ENCODE measurements around the gene CEMP1.
"Not testable (repeated sequence)": the region's sequence is repeated elsewhere in the genome, so short reads cannot be mapped to it uniquely, and the experiment has no call there.

CEMP1 gene, protein sequence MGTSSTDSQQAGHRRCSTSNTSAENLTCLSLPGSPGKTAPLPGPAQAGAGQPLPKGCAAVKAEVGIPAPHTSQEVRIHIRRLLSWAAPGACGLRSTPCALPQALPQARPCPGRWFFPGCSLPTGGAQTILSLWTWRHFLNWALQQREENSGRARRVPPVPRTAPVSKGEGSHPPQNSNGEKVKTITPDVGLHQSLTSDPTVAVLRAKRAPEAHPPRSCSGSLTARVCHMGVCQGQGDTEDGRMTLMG

DNA sequence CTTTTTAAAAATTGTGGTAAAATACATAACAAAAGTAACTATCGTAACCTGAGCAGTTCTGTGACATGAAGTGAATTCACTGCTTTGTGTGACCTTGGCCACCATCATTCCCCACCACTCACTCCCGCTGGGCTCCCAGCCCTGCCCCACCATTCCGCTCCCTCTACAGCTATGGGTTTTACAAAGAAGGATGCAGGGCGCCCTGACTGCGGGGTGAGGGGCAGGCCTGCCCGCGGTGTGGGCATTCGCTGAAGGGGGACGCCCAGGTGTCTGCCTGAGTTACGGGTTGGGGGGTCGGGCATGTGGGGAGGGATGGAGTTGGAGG, at the start of gene CEMP1:
Gene CEMP1 (minus strand): TSS at position 38 of the 325 bp plus-strand sequence. CDS start 335 bp downstream, outside the sequence.
- no peak for DNase-seq

DNA sequence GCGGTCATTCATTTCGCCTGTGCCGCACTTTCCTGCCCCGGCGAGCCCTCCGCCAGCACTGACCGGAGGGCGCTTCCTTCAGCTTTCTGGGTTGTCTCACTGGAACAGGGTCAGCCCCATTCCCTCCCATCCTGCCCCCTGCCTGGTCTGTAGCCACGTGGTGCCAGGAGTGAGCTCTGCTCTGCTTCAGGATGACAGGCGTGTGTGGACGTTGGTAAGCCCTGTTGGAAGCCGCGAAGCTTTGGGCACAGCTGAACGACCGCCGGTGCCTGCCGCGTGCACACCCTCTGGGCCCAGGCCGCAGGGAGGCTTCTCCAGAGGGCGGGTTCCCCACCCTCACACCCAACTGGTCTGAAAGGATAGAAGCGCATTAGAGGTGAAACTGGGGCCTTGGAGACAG, 49.6 kb upstream of the CEMP1 start:
- not testable (repeated sequence) for DNase-seq

DNA sequence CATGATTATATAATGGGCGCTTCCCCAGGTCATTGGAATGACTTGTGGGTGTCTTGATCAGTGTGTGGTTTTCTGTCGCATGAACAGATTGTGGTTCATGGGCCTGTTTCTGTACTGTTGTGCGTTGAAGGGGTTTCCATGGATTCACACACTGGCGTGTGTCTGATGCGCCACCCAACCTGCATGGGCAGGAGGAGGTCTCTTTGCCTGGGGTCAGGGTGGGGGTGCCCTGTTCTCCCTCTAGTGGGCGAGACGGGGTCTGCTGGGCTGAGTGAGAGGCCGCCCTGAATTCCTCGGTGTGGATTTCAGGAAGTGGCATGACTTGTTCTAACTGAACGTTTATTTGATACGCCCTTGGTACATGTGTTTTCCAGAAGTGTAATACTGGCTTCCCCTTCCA, 48.9 kb upstream of the CEMP1 start:
- not testable (repeated sequence) for DNase-seq

DNA sequence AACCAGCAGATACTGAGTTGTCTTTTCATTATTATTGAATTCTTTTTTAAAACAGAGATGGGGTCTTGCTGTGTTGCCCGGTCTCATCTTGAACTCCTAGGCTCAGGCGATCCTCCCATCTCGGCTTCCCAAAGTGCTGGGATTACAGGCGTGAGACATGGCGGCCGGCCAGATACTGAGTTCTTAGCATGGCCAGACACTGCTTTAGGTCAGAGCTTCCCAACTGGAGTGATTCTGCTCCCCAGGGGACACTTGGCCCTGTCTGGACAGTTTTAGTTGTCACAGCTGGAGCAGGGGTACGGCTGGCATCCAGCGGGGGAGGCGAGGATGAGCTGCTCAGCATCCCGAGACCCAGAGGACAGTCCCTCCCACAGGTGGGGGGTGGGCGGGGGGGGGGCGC, 47.7 kb upstream of the CEMP1 start:
- DNase-seq = not testable (repeated sequence)

DNA sequence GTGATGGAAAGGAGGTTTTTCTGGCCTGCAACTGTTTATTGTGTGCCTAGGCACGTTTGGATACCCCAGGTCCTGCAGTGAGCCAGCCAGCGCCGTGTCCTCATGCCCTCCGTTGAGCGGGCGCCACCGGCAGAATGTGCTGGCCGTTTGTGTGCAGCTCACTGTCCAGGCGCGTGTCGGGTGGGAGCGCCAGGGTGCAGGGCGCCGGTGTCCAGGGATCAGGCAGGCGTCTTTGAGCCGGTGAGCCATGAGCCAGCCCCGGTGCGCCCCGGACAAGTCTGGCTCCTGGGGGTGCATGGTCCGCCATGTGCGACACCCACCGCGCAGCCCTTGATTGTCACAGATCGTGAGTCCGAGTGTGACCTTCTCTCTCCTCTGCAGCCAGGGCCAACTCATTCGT, 45.8 kb upstream of the CEMP1 start:
- DNase-seq = not testable (repeated sequence)

DNA sequence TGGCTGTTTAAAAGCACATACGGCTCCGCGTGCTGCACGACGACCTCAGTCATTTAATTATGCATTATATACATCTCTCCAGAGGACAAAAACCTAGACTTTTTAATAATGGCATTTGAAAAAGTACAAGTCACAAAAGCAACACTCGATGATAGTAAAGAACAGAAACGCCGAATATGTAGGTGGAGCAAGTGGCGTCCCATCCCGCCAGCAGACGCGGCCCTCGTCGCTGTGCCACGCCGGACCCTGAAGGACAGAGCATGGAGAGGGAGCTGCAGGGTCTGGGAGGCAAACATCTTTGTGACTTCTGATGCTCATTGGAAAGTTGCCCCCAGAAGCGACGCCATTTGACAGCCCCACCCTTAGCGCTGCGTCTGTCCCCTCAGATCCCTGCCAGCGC, 44.6 kb upstream of the CEMP1 start:
- not testable (repeated sequence) for DNase-seq

DNA sequence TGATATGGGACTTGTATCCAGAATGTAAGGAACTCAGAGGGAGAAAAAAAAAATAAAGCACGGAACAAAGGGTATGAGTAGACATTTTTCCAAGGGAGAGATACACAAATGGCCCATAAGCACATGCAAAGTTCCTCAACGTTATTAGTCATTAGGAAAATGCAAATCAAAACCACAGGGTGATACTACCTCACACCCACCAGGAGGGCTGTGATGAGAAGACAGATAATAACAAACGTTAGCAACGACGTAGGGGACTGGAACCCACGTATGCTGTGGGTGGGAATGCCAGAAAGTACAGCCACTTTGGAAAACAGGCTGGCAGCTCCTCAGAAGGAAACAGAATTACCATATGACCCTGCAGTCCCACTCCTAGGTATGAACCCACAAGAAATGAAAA, 41.5 kb upstream of the CEMP1 start:
- not testable (repeated sequence) for DNase-seq

DNA sequence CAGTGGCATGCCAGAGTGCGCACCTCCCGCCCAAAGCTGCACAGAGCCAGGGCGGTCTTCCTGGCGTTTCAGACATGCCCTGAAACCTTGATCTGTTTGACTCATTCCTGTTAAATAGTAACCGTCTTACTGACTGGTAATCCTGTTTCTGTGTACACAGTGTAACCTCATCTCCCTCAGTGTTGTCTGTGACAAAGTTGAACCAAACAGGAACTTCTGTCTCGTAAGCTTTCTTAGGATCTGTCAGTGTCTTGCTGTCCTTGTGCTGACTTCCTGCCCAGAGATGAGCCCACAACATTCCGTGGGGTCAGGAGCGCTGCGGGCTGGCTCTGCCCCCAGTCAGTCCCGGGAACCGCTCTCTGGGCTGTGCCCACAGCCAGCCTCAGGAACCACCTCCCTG, 37.4 kb upstream of the CEMP1 start:
- DNase-seq = not testable (repeated sequence)

DNA sequence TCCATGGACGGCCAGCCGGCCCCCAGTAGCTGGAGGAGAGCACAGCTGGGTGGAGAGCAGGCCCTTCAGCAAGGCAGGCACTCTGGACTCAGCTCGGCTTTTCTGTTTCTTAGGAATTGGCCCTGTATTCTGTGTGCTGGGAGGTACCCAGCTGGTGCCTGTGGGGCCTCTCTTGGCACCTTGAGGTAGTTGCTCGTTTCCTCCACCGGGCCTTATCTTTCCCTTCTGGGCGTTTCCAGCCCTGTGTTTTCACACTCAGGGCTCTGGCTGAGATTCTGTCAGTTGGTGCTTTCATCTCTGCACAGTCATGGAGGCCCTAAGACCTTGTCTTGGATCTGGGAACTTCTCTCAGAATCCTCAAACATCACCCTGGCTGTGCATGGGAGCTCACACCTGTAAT, 36.3 kb upstream of the CEMP1 start:
- DNase-seq = not testable (repeated sequence)

DNA sequence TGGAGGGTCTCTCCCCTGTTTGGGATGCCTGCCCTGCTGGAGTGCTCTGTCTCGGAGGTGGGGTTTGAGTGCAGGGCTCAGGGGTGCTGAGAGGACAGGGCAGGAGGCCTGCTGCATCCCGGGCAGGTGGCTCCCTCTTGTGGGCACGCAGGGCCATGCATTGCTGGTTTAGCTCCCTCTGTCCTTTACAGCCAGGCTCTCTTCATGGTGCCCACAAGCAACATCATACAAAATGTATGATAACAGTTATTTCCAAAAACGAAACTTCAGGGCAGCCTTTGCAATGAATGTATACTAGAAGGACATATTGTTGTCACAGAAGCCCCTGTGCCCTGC, 29.6 kb upstream of the CEMP1 start:
- peak; percentile 64 for DNase-seq

DNA sequence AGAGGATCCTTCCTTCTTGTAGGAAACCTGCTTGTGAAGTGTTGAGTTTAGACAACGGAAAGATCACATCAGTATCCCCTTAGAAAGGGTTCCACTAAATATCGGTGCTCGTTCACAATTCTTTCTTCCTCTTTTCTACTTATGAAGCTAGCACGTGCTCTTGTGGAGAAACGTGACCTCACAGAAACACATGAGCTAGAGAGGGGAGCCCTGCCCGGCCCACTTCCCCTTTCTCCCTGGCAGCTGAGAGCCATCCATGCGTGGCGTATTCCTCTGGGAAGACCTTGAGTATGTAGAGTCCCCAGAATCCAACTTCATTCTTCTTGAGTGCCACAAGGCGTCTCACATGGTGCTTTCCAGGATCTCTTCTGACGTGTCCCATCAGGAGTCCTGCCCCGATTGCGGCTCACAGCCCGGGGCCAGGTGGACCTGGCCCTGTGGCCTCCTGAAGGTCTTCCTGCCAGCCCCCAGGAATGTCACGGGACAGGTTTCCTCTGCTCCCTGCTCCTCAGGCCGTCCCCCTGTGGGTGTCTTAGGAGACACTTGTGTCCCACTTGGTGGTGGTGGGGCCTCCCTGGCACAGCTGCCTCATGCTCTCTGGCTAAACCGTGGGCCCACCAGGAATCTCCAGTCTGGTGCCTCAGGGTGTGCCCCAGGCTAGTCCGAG, 29.1 kb upstream of the CEMP1 start:
- not testable (repeated sequence) for DNase-seq

DNA sequence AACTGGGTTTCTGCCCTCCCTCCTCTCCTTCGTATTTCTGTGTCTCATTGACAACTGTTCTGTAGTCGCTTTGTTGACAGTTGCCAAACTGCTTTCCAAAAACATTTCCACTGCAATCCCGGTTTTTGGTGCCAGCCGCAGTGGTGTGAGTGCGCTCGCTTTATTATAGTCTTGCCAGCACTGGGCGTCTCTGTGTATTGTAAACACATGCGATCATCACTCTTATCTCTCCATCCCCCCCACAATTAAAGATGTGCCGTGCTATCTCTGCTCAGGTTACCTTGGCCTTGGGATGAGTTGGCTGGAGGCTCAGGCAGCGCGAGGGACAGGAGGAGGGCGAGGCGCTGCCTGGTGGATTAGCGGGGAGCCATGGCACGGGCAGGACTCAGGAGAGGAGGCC, 25.9 kb upstream of the CEMP1 start:
- DNase-seq = not testable (repeated sequence)

DNA sequence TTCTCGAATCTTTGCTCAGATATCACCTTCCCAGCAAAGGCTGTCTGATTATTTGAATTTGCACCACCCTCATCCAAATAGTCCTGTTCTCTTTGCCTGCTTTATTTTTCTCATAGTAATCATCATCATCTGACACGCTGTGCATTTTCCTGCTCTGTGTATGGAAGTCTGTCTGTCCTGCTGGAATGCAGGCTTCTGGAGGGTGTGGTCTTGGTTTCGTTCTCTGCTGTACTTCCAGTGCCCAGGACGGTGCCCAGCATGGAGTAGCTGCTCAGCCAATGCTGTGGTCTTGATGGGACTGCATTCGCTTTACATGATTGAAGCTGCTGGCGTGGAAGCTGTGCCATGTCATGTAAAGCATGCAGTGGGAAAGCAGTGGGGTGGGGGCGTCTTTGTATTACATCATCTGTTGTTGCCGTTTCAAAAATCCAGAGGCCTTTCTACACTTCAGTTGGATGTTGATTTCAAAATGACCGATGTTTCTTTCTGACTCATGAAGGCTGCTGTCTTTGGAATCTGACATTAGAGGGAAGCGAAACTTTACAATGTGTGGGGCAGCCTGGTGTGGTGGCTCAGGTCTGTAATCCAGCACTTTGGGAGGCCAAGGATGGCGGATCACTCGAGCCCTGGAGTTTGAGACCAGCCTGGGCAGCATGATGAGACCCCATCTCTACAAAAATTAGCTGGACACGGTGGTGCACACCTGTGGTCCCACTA, 23.7 kb upstream of the CEMP1 start:
- DNase-seq = not testable (repeated sequence)

DNA sequence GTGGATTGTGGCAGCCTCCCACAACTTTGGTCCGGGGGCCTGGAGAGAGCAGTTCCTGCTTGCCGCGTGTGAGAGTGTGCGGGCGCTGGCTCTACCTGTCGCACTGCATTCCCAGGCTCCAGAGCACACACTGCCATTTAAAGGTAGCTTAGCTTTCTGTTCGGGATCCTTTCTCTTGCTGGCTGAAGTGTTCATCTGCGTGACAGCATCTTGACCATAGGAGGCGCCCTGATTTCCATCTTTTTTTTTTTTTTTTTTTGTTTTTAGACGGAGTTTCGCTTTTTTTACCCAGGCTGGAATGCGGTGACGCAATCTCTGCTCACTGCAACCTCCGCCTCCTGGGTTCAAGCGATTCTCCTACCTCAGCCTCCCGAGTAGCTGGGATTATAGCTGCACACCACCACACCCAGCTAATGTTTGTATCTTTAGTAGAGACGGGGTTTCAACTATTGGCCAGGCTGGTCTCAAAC, 20.2 kb upstream of the CEMP1 start:
- not testable (repeated sequence) for DNase-seq

DNA sequence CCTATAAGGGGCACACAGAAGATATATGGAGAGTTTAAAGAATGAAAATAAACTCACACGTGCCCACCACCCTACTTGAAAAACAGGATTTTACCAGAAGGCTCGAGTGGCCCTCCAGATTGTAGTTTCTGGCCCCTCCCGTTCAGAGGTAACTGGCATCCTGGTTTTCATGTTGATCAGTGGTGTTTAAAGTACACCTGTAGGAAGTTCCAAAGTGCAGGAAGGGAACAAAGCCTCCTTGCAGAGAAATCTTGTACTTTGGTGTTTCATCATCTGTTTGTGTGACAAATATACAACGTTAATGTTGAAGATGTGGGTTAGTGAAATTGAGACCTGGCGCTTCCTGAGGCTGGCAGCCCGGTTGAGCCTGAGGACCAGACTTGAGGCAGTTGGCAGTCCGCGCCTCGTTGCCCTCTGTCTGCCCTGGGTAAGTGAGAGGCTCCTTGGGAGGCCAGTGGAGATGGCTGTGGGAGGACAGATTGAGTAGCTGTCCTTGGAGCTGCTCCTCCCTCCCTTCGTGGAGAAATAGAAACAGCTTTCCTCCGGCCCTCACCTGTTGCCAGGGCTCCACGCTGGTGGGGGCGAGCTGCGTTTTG, 19.2 kb upstream of the CEMP1 start:
- not testable (repeated sequence) for DNase-seq

DNA sequence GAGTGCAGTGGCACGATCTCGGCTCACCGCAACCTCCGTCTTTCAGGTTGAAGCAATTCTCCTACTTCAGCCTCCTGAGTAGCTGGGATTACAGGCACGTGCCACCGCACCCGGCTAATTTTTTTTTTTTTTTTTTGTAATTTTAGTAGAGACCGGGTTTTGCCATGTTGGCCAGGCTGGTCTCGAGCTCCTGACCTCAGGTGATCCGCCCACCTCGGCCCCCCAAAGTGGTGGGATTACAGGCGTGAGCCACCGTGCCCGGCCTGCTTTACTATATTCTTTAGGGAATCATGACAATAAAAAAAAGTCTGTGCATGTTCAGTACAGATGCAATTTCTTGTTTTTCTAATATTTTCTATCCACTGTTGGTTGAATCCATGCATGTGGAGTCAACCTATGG, 12.6 kb upstream of the CEMP1 start:
- not testable (repeated sequence) for DNase-seq

DNA sequence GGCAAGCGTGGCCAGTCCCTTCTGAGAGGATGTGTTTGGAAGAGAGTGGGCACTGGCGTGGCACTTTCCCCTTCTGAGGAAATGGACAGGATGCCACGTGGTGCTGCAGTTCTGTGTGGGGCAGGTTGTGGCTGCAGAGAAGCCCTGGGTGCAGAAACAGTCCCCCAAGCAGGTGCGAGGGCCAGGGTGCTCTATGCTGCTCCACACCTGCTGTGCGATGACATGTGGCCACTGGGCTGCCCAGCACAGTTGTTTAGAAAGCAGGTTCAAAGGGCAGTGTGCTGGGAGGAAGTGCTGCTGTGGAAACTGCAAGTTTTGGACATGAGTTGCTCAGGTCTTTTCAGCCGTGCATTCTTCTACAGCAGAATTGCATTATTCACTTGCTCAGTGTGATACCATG, 10.2 kb upstream of the CEMP1 start:
- DNase-seq = not testable (repeated sequence)

DNA sequence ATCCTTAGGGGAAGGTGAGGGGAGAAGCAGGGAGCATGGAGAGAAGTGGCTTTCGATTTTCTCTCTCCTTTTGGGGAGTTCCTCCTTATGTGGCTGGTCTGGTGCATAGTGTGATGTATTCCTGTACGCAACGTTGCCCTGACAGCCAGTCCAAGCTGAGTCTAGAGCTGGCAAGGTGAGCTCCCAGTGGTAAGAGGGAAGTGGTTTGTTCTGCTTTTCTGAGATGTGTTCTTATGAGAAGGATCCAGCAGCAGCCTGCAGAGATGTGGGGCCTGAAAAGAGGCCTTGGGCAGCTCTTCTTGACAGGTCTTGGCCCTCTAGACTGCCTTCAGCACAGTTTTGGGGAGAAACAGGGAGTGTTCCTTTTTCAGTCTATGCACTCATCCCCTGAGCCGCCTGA, 9.7 kb upstream of the CEMP1 start:
- DNase-seq = not testable (repeated sequence)

DNA sequence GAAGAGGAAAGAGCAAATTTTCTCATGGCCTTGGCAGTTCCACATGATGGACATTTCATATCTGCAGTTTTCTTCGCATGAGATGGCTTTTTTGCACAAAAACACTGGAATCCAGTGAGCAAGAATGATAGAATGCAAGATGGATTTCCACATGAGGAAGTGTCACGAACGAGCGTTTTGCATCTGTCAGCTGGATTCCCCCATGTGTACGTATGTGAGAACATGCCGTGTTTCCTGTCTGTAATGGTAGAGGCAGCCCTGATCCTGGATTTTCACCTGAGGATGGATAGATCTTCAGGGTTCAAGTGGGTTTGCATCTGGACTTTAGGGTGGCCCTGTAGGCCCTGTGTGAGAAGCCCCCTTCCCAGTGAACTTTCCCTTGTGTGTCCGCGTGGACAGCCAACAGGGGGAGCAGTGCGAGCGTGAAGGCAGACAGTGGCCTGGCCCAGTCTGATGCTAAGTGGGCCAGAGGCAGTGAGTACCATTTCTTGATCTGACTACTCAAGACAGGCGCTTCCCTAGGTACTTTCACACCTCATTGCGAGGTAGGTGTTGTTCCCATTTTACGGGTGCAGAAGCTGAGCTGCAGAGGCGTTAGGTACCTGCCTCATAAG, 8.7 kb upstream of the CEMP1 start:
- peak; percentile 51 for DNase-seq

DNA sequence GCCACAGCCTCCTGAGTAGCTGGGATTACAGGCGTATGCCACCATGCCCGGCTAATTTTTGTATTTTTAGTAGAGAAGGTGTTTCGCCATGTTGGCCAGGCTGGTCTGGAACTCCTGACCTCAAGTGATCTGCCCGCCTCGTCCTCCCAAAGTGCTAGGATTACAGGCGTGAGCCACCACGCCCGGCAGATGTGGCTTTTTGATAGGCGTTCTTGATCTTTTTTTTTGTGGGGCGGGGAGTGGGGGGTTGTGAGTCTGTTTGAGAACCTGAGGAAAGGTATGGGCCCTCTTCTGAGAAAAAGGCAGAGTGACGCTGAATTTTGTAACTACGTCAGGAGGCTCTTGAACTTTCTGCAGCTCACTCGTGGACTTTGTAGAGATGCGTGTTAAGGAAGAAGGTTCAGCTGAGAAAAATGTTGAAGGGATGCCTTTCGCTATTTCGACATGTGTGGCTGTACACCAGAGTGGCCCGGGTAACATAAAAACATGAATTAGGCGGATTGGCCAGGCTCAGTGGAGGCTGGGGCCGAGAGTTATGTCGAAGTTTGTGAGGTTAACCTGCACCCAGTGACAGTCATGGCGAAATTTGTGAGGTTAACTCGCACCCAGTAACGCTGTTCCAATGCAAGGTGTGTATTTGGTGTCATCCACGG, 8.1 kb upstream of the CEMP1 start:
- DNase-seq = not testable (repeated sequence)

DNA sequence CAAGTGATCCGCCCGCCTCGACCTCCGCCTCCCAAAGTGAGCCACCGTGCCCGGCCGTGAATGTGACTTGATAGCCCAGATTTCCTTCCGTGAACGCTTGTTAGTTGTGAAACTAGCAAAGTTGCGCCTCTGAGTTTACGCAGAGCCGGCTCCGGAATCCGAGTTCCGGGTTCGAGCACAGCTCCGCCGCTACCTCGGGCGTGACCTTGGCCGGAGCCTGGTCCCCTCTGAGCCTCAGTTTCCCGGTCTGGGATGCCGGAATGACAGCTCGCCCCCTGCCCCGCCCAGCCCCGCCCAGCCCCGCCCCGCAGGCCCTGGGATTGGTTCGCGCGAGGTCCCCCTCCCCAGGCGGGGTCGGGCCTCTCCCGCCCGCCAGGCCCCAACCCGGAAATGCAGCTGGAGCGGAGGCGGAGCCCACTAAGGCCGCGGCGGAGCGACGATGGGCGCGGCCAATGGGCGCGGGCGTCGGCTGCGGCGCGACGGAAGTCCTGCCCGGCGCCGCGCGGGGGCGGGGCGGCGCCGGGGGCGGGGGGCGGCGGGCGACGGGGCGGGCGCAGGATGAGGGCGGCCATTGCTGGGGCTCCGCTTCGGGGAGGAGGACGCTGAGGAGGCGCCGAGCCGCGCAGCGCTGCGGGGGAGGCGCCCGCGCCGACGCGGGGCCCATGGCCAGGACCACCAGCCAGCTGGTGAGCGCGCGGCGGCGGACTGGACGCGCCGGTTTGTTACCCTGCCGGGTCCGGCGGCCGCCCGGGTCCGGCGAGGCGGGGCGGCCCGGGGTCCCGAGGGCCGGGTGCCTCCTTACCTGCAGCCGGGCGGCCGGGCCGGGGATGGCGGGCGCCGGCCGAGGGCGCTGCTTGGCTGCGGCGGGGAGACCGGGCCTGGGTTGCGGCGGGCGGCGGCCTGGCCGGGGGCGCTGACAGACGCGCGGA, 6.5 kb upstream of the CEMP1 start, which contains the start of gene PDPK1:
Gene PDPK1 (plus strand): TSS at position 571 of the 929 bp plus-strand sequence. CDS start 92 bp downstream, at position 663.
- DNase-seq = peak; percentile 93
